Astrocyte (in vitro differentiated cells and primary cell): ENCODE data around the gene FAM78B. TPM values are rescaled to one million over a fixed set of nuclear protein-coding genes. Genes with fewer than 3 reads are reported as not detected.

Source experiments
- DNase-seq: peaks from one replicate; pipeline ENCODE4 v3.0.0-alpha.2; 2010; ENCODE audit warnings: low read depth
- FAIRE-seq: peaks from 2 replicates; lab custom pipeline; 2011; peaks lifted over from hg19 to GRCh38; lab: Jason Lieb, UNC
- H2AFZ ChIP-seq: 2 replicates; pipeline ENCODE4 v1.6.0; 2012; ENCODE audit warnings: low read depth, low read length, inconsistent platforms
- H3K27ac ChIP-seq: 2 replicates; pipeline ENCODE4 v1.5.1; 2011; ENCODE audit warnings: low read depth, low read length, inconsistent platforms
- H3K27me3 ChIP-seq: 2 replicates; pipeline ENCODE4 v1.6.0; 2011; ENCODE audit warnings: low read length, inconsistent platforms; ENCODE audit not compliant: insufficient read depth
- H3K36me3 ChIP-seq: 2 replicates; pipeline ENCODE4 v1.5.1; 2011; ENCODE audit warnings: low read length, inconsistent platforms; ENCODE audit not compliant: insufficient read depth
- H3K4me1 ChIP-seq: 2 replicates; pipeline ENCODE4 v1.5.1; 2011; ENCODE audit warnings: low read length, inconsistent platforms; ENCODE audit not compliant: insufficient read depth
- H3K4me2 ChIP-seq: 2 replicates; pipeline ENCODE4 v1.6.0; 2012; ENCODE audit warnings: low read length, inconsistent platforms
- H3K4me3 ChIP-seq: 2 replicates; pipeline ENCODE4 v1.5.1; 2011; ENCODE audit warnings: low read depth, mild to moderate bottlenecking, low read length, inconsistent platforms; ENCODE audit not compliant: insufficient read depth
- H3K79me2 ChIP-seq: 2 replicates; pipeline ENCODE4 v1.6.0; 2012; ENCODE audit warnings: mild to moderate bottlenecking, low read length, inconsistent platforms; ENCODE audit not compliant: insufficient read depth
- H3K9ac ChIP-seq: 2 replicates; pipeline ENCODE4 v1.6.0; 2012; ENCODE audit warnings: mild to moderate bottlenecking, low read length, inconsistent platforms
- H3K9me3 ChIP-seq: 2 replicates; pipeline ENCODE4 v1.5.1; 2012; ENCODE audit warnings: low read depth, mild to moderate bottlenecking, low read length, inconsistent platforms; ENCODE audit not compliant: insufficient read depth
- H4K20me1 ChIP-seq: 2 replicates; pipeline ENCODE4 v1.6.0; 2012; ENCODE audit warnings: low read length, inconsistent platforms; ENCODE audit not compliant: insufficient read depth
- H3K27ac Mint-ChIP-seq: one replicate; pipeline ENCODE4 v1.8.0; 2021; ENCODE audit warnings: mild to moderate bottlenecking, mixed read lengths; ENCODE audit not compliant: unreplicated experiment
- H3K27me3 Mint-ChIP-seq: one replicate; pipeline ENCODE4 v1.8.0; 2021; ENCODE audit warnings: low read depth, mixed read lengths; ENCODE audit not compliant: unreplicated experiment
- H3K36me3 Mint-ChIP-seq: one replicate; pipeline ENCODE4 v1.8.0; 2021; ENCODE audit warnings: low read depth, mixed read lengths; ENCODE audit not compliant: unreplicated experiment
- H3K4me1 Mint-ChIP-seq: one replicate; pipeline ENCODE4 v1.8.0; 2021; ENCODE audit warnings: low read depth, mixed read lengths; ENCODE audit not compliant: unreplicated experiment
- H3K4me3 Mint-ChIP-seq: one replicate; pipeline ENCODE4 v1.8.0; 2021; ENCODE audit warnings: mild to moderate bottlenecking, moderate library complexity, mixed read lengths; ENCODE audit not compliant: unreplicated experiment
- H3K9me3 Mint-ChIP-seq: one replicate; pipeline ENCODE4 v1.8.0; 2021; ENCODE audit warnings: mild to moderate bottlenecking, mixed read lengths; ENCODE audit not compliant: unreplicated experiment
- EZH2 ChIP-seq: IDR thresholded peaks from 2 replicates; pipeline ENCODE4 v1.6.1; 2012; ENCODE audit warnings: mild to moderate bottlenecking, low read length, inconsistent platforms; ENCODE audit not compliant: insufficient read depth
- total RNA-seq: library from RNA; stranded (reverse); gene quantifications from 2 replicates; pipeline ENCODE4 v1.2.1, GENCODE V29; 2021
- TF ChIP-seq, protein P1 (sequence below): IDR thresholded peaks from 2 replicates; pipeline ENCODE4 v1.5.1; 2011; ENCODE audit warnings: low read depth, mild to moderate bottlenecking, inconsistent platforms, low read length, moderate library complexity; ENCODE audit not compliant: insufficient read depth

FAM78B gene
- total RNA-seq, 1 donor from 2014 or later = 0.20 TPM

DNA sequence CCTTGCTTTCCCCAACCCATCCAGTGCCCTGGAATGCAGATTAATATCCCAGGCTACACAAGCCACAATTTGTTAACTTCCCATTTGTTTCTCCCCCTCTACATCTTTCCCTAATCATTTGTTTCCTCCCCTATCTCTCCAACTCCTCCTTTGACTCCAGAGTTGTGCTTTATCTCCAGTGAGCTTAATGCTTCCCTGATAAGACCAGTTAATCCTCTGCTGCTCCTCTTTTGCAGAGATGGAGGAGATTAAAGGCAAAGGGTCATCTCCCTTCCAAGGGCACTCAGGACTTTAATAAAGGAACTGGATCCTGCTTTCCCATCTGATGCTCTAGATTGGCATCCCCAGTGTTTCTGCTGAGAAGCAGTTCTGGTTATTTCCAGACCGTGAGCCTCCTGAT lies 7.1 kb downstream of the FAM78B start:
- Histone ChIP-seq H3K27me3 (peaks cover 22% of the 10 kb centered on the region), H3K4me2 (no peak overlapping the region), H3K4me1 (no peaks in the 10 kb centered on the region), H3K9ac (no peak overlapping the region), H3K27ac (no peak overlapping the region), H4K20me1 (no peaks in the 10 kb centered on the region), H3K9me3 (no peaks in the 10 kb centered on the region), H3K36me3 (no peaks in the 10 kb centered on the region), H2AFZ (no peak overlapping the region), H3K4me3 (no peak overlapping the region), H3K79me2 (no peaks in the 10 kb centered on the region)
- H3K9me3 Mint-ChIP-seq = peaks cover 5% of the 10 kb centered on the region
- H3K27ac Mint-ChIP-seq = no peak overlapping the region
- H3K4me1 Mint-ChIP-seq = no peaks in the 10 kb centered on the region
- TF ChIP-seq EZH2 = no peak
- TF ChIP-seq, protein P1, sequence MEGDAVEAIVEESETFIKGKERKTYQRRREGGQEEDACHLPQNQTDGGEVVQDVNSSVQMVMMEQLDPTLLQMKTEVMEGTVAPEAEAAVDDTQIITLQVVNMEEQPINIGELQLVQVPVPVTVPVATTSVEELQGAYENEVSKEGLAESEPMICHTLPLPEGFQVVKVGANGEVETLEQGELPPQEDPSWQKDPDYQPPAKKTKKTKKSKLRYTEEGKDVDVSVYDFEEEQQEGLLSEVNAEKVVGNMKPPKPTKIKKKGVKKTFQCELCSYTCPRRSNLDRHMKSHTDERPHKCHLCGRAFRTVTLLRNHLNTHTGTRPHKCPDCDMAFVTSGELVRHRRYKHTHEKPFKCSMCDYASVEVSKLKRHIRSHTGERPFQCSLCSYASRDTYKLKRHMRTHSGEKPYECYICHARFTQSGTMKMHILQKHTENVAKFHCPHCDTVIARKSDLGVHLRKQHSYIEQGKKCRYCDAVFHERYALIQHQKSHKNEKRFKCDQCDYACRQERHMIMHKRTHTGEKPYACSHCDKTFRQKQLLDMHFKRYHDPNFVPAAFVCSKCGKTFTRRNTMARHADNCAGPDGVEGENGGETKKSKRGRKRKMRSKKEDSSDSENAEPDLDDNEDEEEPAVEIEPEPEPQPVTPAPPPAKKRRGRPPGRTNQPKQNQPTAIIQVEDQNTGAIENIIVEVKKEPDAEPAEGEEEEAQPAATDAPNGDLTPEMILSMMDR = no peak
- H3K4me3 Mint-ChIP-seq = no peak overlapping the region
- no peaks in the 10 kb centered on the region for H3K36me3 Mint-ChIP-seq
- DNase-seq (no peak), FAIRE-seq (no peak)
- peaks cover 68% of the 10 kb centered on the region for H3K27me3 Mint-ChIP-seq

DNA sequence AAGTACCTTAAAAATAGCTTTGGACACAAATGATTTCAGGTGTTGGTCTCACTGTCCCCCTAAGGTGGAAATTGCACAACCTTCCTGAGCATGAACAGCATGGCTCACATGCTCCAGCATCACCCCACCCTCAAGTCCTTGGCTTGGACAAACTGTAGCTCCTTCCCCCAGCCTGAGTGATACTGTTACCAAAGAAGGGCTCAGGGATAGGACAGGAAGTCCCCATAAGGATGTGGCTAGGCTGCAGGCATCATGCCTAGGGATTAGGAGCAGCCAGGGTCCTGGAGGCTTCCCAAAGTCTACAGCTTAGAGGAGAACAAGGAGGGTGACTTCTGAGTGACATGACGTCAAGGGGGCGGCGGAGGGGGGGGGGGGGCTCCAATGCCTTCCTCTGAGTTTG lies 10.1 kb downstream of the FAM78B start:
- no peak overlapping the region for H3K27ac Mint-ChIP-seq
- no peaks in the 10 kb centered on the region for H3K36me3 Mint-ChIP-seq
- FAIRE-seq = no peak
- H3K4me3 Mint-ChIP-seq = no peak overlapping the region
- no peak overlapping the region for H3K27ac ChIP-seq
- no peak overlapping the region for H3K9ac ChIP-seq
- H3K9me3 Mint-ChIP-seq = peaks cover 7% of the 10 kb centered on the region
- no peak for DNase-seq
- no peaks in the 10 kb centered on the region for H4K20me1 ChIP-seq
- H3K79me2 ChIP-seq = no peaks in the 10 kb centered on the region
- H2AFZ ChIP-seq = no peak overlapping the region
- H3K4me2 ChIP-seq = no peak overlapping the region
- H3K27me3 Mint-ChIP-seq = peaks cover 48% of the 10 kb centered on the region
- no peak overlapping the region for H3K4me3 ChIP-seq
- no peaks in the 10 kb centered on the region for H3K36me3 ChIP-seq
- H3K9me3 ChIP-seq = no peaks in the 10 kb centered on the region
- H3K4me1 Mint-ChIP-seq = no peaks in the 10 kb centered on the region
- no peaks in the 10 kb centered on the region for H3K4me1 ChIP-seq
- no peak for TF ChIP-seq EZH2
- TF ChIP-seq, protein P1 = no peak
- no peaks in the 10 kb centered on the region for H3K27me3 ChIP-seq

DNA sequence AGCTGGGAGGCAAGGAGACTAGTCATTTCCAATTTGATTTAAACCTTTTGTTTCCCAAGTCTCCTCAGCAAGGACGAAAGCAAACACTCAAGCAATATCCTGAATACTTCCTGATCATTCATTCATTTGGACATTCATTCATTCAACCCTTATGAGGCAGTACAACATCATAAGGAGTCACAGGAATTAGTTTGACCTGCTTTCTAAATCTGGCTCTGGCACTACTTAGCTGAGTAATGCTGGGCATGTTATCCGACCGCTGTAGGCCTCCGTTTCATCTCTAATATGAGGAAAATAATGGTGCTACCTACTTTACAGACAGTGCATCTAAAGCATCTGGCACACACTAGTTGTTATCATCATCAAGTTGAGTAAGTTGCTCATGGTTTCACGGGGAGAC lies 11.7 kb downstream of the FAM78B start:
- H3K4me3 ChIP-seq = no peak overlapping the region
- Mint-ChIP-seq H3K4me3 (no peak overlapping the region), H3K9me3 (peaks cover 5% of the 10 kb centered on the region), H3K4me1 (no peaks in the 10 kb centered on the region), H3K27me3 (peaks cover 35% of the 10 kb centered on the region), H3K27ac (no peak overlapping the region), H3K36me3 (no peaks in the 10 kb centered on the region)
- no peaks in the 10 kb centered on the region for H3K4me1 ChIP-seq
- no peaks in the 10 kb centered on the region for H3K9me3 ChIP-seq
- no peaks in the 10 kb centered on the region for H4K20me1 ChIP-seq
- FAIRE-seq (no peak), DNase-seq (no peak)
- H3K27ac ChIP-seq = no peak overlapping the region
- H3K36me3 ChIP-seq = no peaks in the 10 kb centered on the region
- H2AFZ ChIP-seq = no peak overlapping the region
- H3K79me2 ChIP-seq = no peaks in the 10 kb centered on the region
- no peaks in the 10 kb centered on the region for H3K27me3 ChIP-seq
- no peak overlapping the region for H3K4me2 ChIP-seq
- TF ChIP-seq, protein P1 = no peak
- TF ChIP-seq EZH2 = no peak
- H3K9ac ChIP-seq = no peak overlapping the region
